ENCODE data around the gene SLC27A2. TPM values are rescaled to one million over a fixed set of nuclear protein-coding genes. Genes with fewer than 3 reads are reported as not detected.

SLC27A2 gene
- total and polyA plus RNA-seq, 4 donors: 80.2 to 504 (median 216) TPM

DNA sequence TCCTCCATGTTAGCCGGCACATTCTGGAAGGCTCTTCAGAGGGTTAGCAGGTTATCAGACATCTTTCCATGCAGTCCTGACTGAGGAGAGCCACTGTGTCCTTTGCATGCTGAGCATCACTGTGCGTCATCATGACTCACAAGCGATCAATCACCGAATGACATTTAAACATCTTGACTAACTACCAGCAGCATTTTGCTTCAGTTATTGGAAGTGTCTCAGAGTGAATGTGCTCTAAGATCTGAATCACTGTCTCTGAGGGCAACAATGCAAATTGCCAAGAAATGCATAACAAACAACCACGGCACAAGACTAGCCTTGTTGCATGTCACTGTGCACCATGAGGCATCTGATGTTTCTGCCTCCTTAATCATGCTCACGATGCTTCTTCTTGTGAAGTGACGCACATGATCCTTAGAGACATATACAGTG, 44.6 kb upstream of the SLC27A2 start:
- TF ChIP-seq, protein P1, sequence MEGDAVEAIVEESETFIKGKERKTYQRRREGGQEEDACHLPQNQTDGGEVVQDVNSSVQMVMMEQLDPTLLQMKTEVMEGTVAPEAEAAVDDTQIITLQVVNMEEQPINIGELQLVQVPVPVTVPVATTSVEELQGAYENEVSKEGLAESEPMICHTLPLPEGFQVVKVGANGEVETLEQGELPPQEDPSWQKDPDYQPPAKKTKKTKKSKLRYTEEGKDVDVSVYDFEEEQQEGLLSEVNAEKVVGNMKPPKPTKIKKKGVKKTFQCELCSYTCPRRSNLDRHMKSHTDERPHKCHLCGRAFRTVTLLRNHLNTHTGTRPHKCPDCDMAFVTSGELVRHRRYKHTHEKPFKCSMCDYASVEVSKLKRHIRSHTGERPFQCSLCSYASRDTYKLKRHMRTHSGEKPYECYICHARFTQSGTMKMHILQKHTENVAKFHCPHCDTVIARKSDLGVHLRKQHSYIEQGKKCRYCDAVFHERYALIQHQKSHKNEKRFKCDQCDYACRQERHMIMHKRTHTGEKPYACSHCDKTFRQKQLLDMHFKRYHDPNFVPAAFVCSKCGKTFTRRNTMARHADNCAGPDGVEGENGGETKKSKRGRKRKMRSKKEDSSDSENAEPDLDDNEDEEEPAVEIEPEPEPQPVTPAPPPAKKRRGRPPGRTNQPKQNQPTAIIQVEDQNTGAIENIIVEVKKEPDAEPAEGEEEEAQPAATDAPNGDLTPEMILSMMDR (IDR thresholded peaks at IDR 0.05; ENCODE audit: low read depth, low read length, missing input control): no peak
- TF ChIP-seq, protein P2, sequence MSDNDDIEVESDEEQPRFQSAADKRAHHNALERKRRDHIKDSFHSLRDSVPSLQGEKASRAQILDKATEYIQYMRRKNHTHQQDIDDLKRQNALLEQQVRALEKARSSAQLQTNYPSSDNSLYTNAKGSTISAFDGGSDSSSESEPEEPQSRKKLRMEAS (IDR thresholded peaks at IDR 0.05): no peak
- no peak for TF ChIP-seq HNF4A (conservative IDR thresholded peaks at IDR 0.05)
- no peak for TF ChIP-seq JUND (IDR thresholded peaks at IDR 0.05)
- no peak for TF ChIP-seq GABPA (IDR thresholded peaks at IDR 0.05 in 1 of 2, conservative IDR thresholded peaks at IDR 0.05 in 1 of 2)
- no peak for TF ChIP-seq SP1 (IDR thresholded peaks at IDR 0.05)
- no peak for TF ChIP-seq YY1 (IDR thresholded peaks at IDR 0.05)
- TF ChIP-seq, protein P3, sequence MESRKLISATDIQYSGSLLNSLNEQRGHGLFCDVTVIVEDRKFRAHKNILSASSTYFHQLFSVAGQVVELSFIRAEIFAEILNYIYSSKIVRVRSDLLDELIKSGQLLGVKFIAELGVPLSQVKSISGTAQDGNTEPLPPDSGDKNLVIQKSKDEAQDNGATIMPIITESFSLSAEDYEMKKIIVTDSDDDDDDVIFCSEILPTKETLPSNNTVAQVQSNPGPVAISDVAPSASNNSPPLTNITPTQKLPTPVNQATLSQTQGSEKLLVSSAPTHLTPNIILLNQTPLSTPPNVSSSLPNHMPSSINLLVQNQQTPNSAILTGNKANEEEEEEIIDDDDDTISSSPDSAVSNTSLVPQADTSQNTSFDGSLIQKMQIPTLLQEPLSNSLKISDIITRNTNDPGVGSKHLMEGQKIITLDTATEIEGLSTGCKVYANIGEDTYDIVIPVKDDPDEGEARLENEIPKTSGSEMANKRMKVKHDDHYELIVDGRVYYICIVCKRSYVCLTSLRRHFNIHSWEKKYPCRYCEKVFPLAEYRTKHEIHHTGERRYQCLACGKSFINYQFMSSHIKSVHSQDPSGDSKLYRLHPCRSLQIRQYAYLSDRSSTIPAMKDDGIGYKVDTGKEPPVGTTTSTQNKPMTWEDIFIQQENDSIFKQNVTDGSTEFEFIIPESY (IDR thresholded peaks at IDR 0.05): no peak
- TF ChIP-seq EGR1 (IDR thresholded peaks at IDR 0.05; ENCODE audit: low read depth in 2 of 2): no peak
- TF ChIP-seq RAD21 (IDR thresholded peaks at IDR 0.05): no peak
- TF ChIP-seq, protein P4, sequence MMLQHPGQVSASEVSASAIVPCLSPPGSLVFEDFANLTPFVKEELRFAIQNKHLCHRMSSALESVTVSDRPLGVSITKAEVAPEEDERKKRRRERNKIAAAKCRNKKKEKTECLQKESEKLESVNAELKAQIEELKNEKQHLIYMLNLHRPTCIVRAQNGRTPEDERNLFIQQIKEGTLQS (IDR thresholded peaks at IDR 0.05): no peak
- TF ChIP-seq RXRA (IDR thresholded peaks at IDR 0.05): no peak
- Histone ChIP-seq H3K27me3 (ENCODE audit: control insufficient read depth in 4 of 4, insufficient read depth in 4 of 4, low read length in 3 of 4) (no peaks in the 10 kb centered on the region), H3K4me1 (ENCODE audit: control insufficient read depth in 4 of 4, insufficient read depth in 4 of 4, low read length in 3 of 4) (no peaks in the 10 kb centered on the region), H3K9me3 (ENCODE audit: control insufficient read depth in 4 of 4, low read length in 3 of 4) (no peaks in the 10 kb centered on the region), H3K27ac (ENCODE audit: low read depth in 1 of 2, low read length in 2 of 2) (no peak overlapping the region), H3K4me3 (ENCODE audit: low read depth in 1 of 3, low read length in 3 of 3) (no peak overlapping the region), H3K36me3 (ENCODE audit: control insufficient read depth in 4 of 4, insufficient read depth in 3 of 4, low read depth in 1 of 4, low read length in 3 of 4) (no peaks in the 10 kb centered on the region), H3K9ac (ENCODE audit: low read depth in 1 of 2, low read length in 2 of 2) (no peak overlapping the region)
- no peak for DNase-seq (ENCODE audit: low spot score)
- 88% methylated on average over 7 of the region's 7 CpGs for WGBS

DNA sequence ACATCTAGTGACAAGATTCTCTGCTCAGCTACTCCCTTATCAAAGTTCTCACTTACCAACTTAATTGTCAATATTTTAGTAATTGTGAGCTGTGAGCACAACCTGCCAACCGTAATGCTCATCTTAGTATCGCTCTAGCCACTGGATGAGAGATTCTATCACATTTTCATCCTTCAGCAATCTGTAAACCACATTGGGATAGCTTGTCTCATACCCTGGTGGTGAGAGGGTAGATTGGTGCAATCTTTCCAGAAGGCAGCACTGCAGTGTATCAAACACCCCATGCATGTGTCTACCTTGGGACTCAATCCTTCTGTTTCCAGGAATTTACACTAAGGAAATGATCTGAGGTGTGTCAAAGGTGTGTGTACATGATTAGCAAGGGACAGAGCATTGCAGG, 44.1 kb upstream of the SLC27A2 start:
- 94% methylated on average over 2 of the region's 2 CpGs for WGBS
- H3K27ac ChIP-seq (ENCODE audit: low read depth in 1 of 2, low read length in 2 of 2): no peak overlapping the region
- H3K36me3 ChIP-seq (ENCODE audit: control insufficient read depth in 4 of 4, insufficient read depth in 3 of 4, low read depth in 1 of 4, low read length in 3 of 4): no peaks in the 10 kb centered on the region
- DNase-seq (ENCODE audit: low spot score): no peak
- TF ChIP-seq HNF4A (conservative IDR thresholded peaks at IDR 0.05) (no peak), RAD21 (IDR thresholded peaks at IDR 0.05) (no peak), TAF1 (conservative IDR thresholded peaks at IDR 0.05) (no peak)
- H3K4me3 ChIP-seq (ENCODE audit: low read depth in 1 of 3, low read length in 3 of 3): no peak overlapping the region
- no peaks in the 10 kb centered on the region for H3K9me3 ChIP-seq (ENCODE audit: control insufficient read depth in 4 of 4, low read length in 3 of 4)
- no peaks in the 10 kb centered on the region for H3K4me1 ChIP-seq (ENCODE audit: control insufficient read depth in 4 of 4, insufficient read depth in 4 of 4, low read length in 3 of 4)
- H3K9ac ChIP-seq (ENCODE audit: low read depth in 1 of 2, low read length in 2 of 2): no peak overlapping the region
- H3K27me3 ChIP-seq (ENCODE audit: control insufficient read depth in 4 of 4, insufficient read depth in 4 of 4, low read length in 3 of 4): no peaks in the 10 kb centered on the region

DNA sequence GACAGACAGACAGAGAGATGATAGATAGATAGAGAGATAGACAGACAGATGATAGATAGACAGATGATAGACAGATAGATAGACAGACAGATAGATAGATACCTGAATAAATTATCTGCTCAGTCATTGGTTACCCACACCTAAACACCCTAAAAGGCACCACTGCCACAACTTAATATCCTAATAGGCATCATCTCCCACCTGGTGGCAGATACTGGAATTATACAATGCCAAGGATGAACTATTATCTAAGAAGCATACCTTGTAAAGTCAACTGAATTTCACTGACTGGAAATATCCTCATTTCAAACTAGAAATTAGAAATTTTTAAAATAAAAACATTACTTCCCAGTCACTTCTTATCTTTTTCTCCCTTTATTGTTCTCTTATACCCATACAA, 43.6 kb upstream of the SLC27A2 start:
- Histone ChIP-seq H3K4me3 (ENCODE audit: low read depth in 1 of 3, low read length in 3 of 3) (no peak overlapping the region), H3K9ac (ENCODE audit: low read depth in 1 of 2, low read length in 2 of 2) (no peak overlapping the region), H3K36me3 (ENCODE audit: control insufficient read depth in 4 of 4, insufficient read depth in 3 of 4, low read depth in 1 of 4, low read length in 3 of 4) (no peaks in the 10 kb centered on the region), H3K27ac (ENCODE audit: low read depth in 1 of 2, low read length in 2 of 2) (no peak overlapping the region), H3K27me3 (ENCODE audit: control insufficient read depth in 4 of 4, insufficient read depth in 4 of 4, low read length in 3 of 4) (no peaks in the 10 kb centered on the region), H3K4me1 (ENCODE audit: control insufficient read depth in 4 of 4, insufficient read depth in 4 of 4, low read length in 3 of 4) (no peaks in the 10 kb centered on the region), H3K9me3 (ENCODE audit: control insufficient read depth in 4 of 4, low read length in 3 of 4) (no peaks in the 10 kb centered on the region)
- TF ChIP-seq, protein P1 (IDR thresholded peaks at IDR 0.05; ENCODE audit: low read depth, low read length, missing input control): peak; percentile 11
- TF ChIP-seq JUND (IDR thresholded peaks at IDR 0.05) (no peak), RAD21 (IDR thresholded peaks at IDR 0.05) (peak in 1 of 2 donors; percentile 4)
- DNase-seq (ENCODE audit: low spot score): no peak
